ENCODE results near the gene SPATA25.
A peak's percentile ranks its signal among the peaks of the same experiment; 100 is the strongest.

SPATA25 gene

GRCh38 chr20:45886590-45887345, 654 bp downstream of the SPATA25 start:
- Histone ChIP-seq H3K27me3 (ENCODE audit: insufficient read depth, low read length, poor library complexity) (no peaks in the 10 kb centered on the region), H3K4me1 (ENCODE audit: control insufficient read depth, low read depth, low read length) (no peaks in the 10 kb centered on the region), H2BK15ac (replicated peaks; ENCODE audit: low read depth) (no peak overlapping the region), H3K79me1 (ENCODE audit: low read length) (peaks cover 2% of the 10 kb centered on the region), H3K79me2 (ENCODE audit: control insufficient read depth, insufficient read depth, low read length) (peaks cover 2% of the 10 kb centered on the region), H3K36me3 (ENCODE audit: control insufficient read depth, insufficient read depth, low read length) (peaks cover 7% of the 10 kb centered on the region), H3K18ac (ENCODE audit: low read length) (no peak overlapping the region), H2AK5ac (ENCODE audit: low read length) (no peak overlapping the region), H3K4ac (ENCODE audit: low read depth, low read length) (no peak overlapping the region), H3K4me3 (ENCODE audit: low read length) (no peak overlapping the region), H4K8ac (ENCODE audit: low read depth, low read length) (no peak overlapping the region), H3K9ac (ENCODE audit: low read length) (no peak overlapping the region), H3K23ac (ENCODE audit: low read length) (no peak overlapping the region), H2BK120ac (ENCODE audit: low read depth, low read length) (no peak overlapping the region), H3K4me2 (ENCODE audit: low read length) (no peak overlapping the region), H3K56ac (ENCODE audit: low read length) (no peak overlapping the region), H2BK5ac (ENCODE audit: low read length) (no peak overlapping the region), H4K5ac (ENCODE audit: low read length) (no peak overlapping the region), H3K27ac (ENCODE audit: low read depth, low read length) (no peak overlapping the region)
- WGBS (ENCODE audit: extremely low coverage, insufficient coverage, low lambda C conversion rate), result no CpG with 5 or more reads among the region's 19 CpGs
- no peak for DNase-seq

DNA sequence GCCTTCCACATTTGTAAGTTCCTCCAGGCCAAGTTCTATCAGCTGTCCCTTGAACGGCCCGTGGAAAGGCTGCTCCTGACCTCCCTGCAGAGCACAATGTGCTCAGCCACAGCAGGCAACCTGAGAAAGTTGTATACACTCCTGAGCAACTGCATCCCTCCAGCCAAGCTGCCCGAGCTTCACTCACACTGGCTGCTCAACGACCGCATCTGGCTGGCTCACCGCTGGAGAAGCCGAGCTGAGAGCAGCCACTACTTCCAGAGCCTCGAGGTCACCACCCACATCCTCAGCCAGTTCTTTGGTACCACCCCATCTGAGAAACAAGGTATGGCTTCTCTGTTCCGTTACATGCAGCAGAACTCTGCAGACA, 4.3 kb downstream of the SPATA25 start:
- Histone ChIP-seq H3K27ac (ENCODE audit: low read depth, low read length) (no peak overlapping the region), H3K79me2 (ENCODE audit: control insufficient read depth, insufficient read depth, low read length) (peaks cover 5% of the 10 kb centered on the region), H2BK5ac (ENCODE audit: low read length) (no peak overlapping the region), H2BK120ac (ENCODE audit: low read depth, low read length) (no peak overlapping the region), H3K27me3 (ENCODE audit: insufficient read depth, low read length, poor library complexity) (no peaks in the 10 kb centered on the region), H3K9ac (ENCODE audit: low read length) (no peak overlapping the region), H3K4me2 (ENCODE audit: low read length) (no peak overlapping the region), H4K8ac (ENCODE audit: low read depth, low read length) (no peak overlapping the region), H3K23ac (ENCODE audit: low read length) (no peak overlapping the region), H3K4ac (ENCODE audit: low read depth, low read length) (no peak overlapping the region), H3K79me1 (ENCODE audit: low read length) (peaks cover 2% of the 10 kb centered on the region), H3K4me1 (ENCODE audit: control insufficient read depth, low read depth, low read length) (no peaks in the 10 kb centered on the region), H3K4me3 (ENCODE audit: low read length) (no peak overlapping the region), H4K5ac (ENCODE audit: low read length) (no peak overlapping the region), H3K36me3 (ENCODE audit: control insufficient read depth, insufficient read depth, low read length) (peaks cover 7% of the 10 kb centered on the region), H3K56ac (ENCODE audit: low read length) (no peak overlapping the region), H3K18ac (ENCODE audit: low read length) (no peak overlapping the region), H2BK15ac (replicated peaks; ENCODE audit: low read depth) (no peak overlapping the region), H2AK5ac (ENCODE audit: low read length) (no peak overlapping the region)
- no CpG with 5 or more reads among the region's 9 CpGs for WGBS (ENCODE audit: extremely low coverage, insufficient coverage, low lambda C conversion rate)
- DNase-seq, result no peak

GRCh38 chr20:45882469-45883099, 4.8 kb downstream of the SPATA25 start:
- H3K4me1 ChIP-seq (ENCODE audit: control insufficient read depth, low read depth, low read length), result no peaks in the 10 kb centered on the region
- H3K23ac ChIP-seq (ENCODE audit: low read length), result no peak overlapping the region
- peaks cover 2% of the 10 kb centered on the region for H3K79me1 ChIP-seq (ENCODE audit: low read length)
- H3K4me2 ChIP-seq (ENCODE audit: low read length), result no peak overlapping the region
- H2BK120ac ChIP-seq (ENCODE audit: low read depth, low read length), result no peak overlapping the region
- H3K9ac ChIP-seq (ENCODE audit: low read length), result no peak overlapping the region
- no peak overlapping the region for H3K18ac ChIP-seq (ENCODE audit: low read length)
- WGBS (ENCODE audit: extremely low coverage, insufficient coverage, low lambda C conversion rate), result no CpG with 5 or more reads among the region's 4 CpGs
- H3K4ac ChIP-seq (ENCODE audit: low read depth, low read length), result no peak overlapping the region
- no peak overlapping the region for H4K5ac ChIP-seq (ENCODE audit: low read length)
- H2BK15ac ChIP-seq (replicated peaks; ENCODE audit: low read depth), result no peak overlapping the region
- no peak for DNase-seq
- no peak overlapping the region for H3K56ac ChIP-seq (ENCODE audit: low read length)
- no peak overlapping the region for H4K8ac ChIP-seq (ENCODE audit: low read depth, low read length)
- peaks cover 7% of the 10 kb centered on the region for H3K36me3 ChIP-seq (ENCODE audit: control insufficient read depth, insufficient read depth, low read length)
- H3K79me2 ChIP-seq (ENCODE audit: control insufficient read depth, insufficient read depth, low read length), result peaks cover 5% of the 10 kb centered on the region
- no peak overlapping the region for H3K27ac ChIP-seq (ENCODE audit: low read depth, low read length)
- H2BK5ac ChIP-seq (ENCODE audit: low read length), result no peak overlapping the region
- H3K4me3 ChIP-seq (ENCODE audit: low read length), result no peak overlapping the region
- no peaks in the 10 kb centered on the region for H3K27me3 ChIP-seq (ENCODE audit: insufficient read depth, low read length, poor library complexity)
- H2AK5ac ChIP-seq (ENCODE audit: low read length), result no peak overlapping the region

- DNase-seq, result peak; percentile 100
- H3K27me3 ChIP-seq (ENCODE audit: insufficient read depth, low read length, poor library complexity), result no peaks in the 10 kb centered on the region
- WGBS (ENCODE audit: extremely low coverage, insufficient coverage, low lambda C conversion rate), result no CpG with 5 or more reads among the region's 23 CpGs
- H3K4me2 ChIP-seq (ENCODE audit: low read length), result peak within 1 kb of the TSS; percentile 67
- H3K27ac ChIP-seq (ENCODE audit: low read depth, low read length), result no peak within 1 kb of the TSS
- peak within 1 kb of the TSS; percentile 84 for H3K9ac ChIP-seq (ENCODE audit: low read length)
- H2BK120ac ChIP-seq (ENCODE audit: low read depth, low read length), result no peak within 1 kb of the TSS
- peaks cover 2% of the 10 kb centered on the region for H3K79me1 ChIP-seq (ENCODE audit: low read length)
- H3K4me1 ChIP-seq (ENCODE audit: control insufficient read depth, low read depth, low read length), result no peaks in the 10 kb centered on the region
- no peak within 1 kb of the TSS for H2BK5ac ChIP-seq (ENCODE audit: low read length)
- peak within 1 kb of the TSS; percentile 75 for H3K4me3 ChIP-seq (ENCODE audit: low read length)
- no peak within 1 kb of the TSS for H4K8ac ChIP-seq (ENCODE audit: low read depth, low read length)
- H2AK5ac ChIP-seq (ENCODE audit: low read length), result no peak within 1 kb of the TSS
- H3K23ac ChIP-seq (ENCODE audit: low read length), result no peak within 1 kb of the TSS
- no peak within 1 kb of the TSS for H2BK15ac ChIP-seq (replicated peaks; ENCODE audit: low read depth)
- H3K56ac ChIP-seq (ENCODE audit: low read length), result peak within 1 kb of the TSS; percentile 93
- H3K4ac ChIP-seq (ENCODE audit: low read depth, low read length), result no peak within 1 kb of the TSS
- peaks cover 5% of the 10 kb centered on the region for H3K79me2 ChIP-seq (ENCODE audit: control insufficient read depth, insufficient read depth, low read length)
- H3K36me3 ChIP-seq (ENCODE audit: control insufficient read depth, insufficient read depth, low read length), result peaks cover 7% of the 10 kb centered on the region
- H4K5ac ChIP-seq (ENCODE audit: low read length), result no peak within 1 kb of the TSS
- no peak within 1 kb of the TSS for H3K18ac ChIP-seq (ENCODE audit: low read length)
These were observed 6.2 kb downstream of the SPATA25 start, which contains the start of gene ZSWIM1 for GRCh38 chr20:45880988-45881788. Gene ZSWIM1, plus strand, starts transcription at chr20:45881227. Its CDS starts 1,366 bp downstream, at chr20:45882593.

- Histone ChIP-seq H3K23ac (ENCODE audit: low read length) (no peak overlapping the region), H2BK15ac (replicated peaks; ENCODE audit: low read depth) (no peak overlapping the region), H3K56ac (ENCODE audit: low read length) (no peak overlapping the region), H3K27me3 (ENCODE audit: insufficient read depth, low read length, poor library complexity) (no peaks in the 10 kb centered on the region), H2BK5ac (ENCODE audit: low read length) (no peak overlapping the region), H3K4me1 (ENCODE audit: control insufficient read depth, low read depth, low read length) (no peaks in the 10 kb centered on the region), H3K4me3 (ENCODE audit: low read length) (no peak overlapping the region), H3K27ac (ENCODE audit: low read depth, low read length) (no peak overlapping the region), H3K4me2 (ENCODE audit: low read length) (no peak overlapping the region), H3K79me1 (ENCODE audit: low read length) (peaks cover 2% of the 10 kb centered on the region), H4K5ac (ENCODE audit: low read length) (no peak overlapping the region), H3K9ac (ENCODE audit: low read length) (no peak overlapping the region), H4K8ac (ENCODE audit: low read depth, low read length) (no peak overlapping the region), H3K4ac (ENCODE audit: low read depth, low read length) (no peak overlapping the region), H3K36me3 (ENCODE audit: control insufficient read depth, insufficient read depth, low read length) (peaks cover 5% of the 10 kb centered on the region), H2AK5ac (ENCODE audit: low read length) (no peak overlapping the region), H3K18ac (ENCODE audit: low read length) (no peak overlapping the region), H3K79me2 (ENCODE audit: control insufficient read depth, insufficient read depth, low read length) (peaks cover 5% of the 10 kb centered on the region), H2BK120ac (ENCODE audit: low read depth, low read length) (no peak overlapping the region)
- WGBS (ENCODE audit: extremely low coverage, insufficient coverage, low lambda C conversion rate), result no CpG with 5 or more reads among the region's 13 CpGs
- no peak for DNase-seq
These were observed 9.2 kb downstream of the SPATA25 start for GRCh38 chr20:45878076-45878761.

Measured in mesendoderm (in vitro differentiated cells).